AG08395 (cell line): ENCODE results near the gene TWSG1.
A peak's percentile ranks its signal among the peaks of the same experiment; 100 is the strongest.
"Not testable (repeated sequence)": the region's sequence is repeated elsewhere in the genome, so short reads cannot be mapped to it uniquely, and the experiment has no call there.

ENCODE experiments used
- DNase-seq: peaks from one replicate; pipeline ENCODE4 v3.0.0; 2012; ENCODE audit warnings: mixed read lengths, low spot score

The TWSG1 gene

DNA sequence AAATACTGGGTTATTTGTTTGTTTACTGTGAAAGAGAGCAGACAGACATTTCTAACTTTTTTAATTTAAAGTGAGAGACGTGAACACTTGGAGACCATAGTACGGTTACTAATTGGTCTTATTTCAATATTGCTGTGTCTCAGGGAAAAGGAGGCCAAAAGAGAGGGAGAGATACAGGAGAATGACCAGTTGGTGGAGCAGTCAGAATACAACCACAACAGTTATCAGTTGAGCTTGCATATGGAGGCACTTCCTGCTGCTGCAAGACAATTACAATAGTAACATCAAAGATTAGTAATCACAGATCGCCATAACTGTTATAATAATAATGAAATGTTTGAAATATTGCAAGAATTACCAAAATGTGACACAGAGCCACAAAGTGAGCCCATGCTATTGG is 58.2 kb downstream of the TWSG1 start:
- DNase-seq, result no peak

DNA sequence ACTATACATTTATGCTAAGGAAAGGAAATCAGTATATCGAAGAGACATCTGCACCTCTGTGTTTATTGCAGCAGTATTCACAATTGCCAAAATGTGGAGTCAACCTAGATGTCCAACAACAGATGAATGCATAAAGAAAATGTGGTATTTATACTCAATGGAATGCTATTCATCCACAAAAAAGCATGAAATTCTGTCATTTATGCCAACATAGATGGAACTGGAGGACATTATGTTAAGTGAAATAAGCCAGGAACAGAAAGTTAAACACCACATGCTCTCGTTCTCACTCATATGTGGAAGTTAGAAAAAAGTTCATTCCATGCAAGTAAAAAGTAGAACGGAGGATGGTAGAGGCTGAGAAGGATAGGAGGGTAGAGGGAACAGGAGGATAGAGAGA is 59.5 kb downstream of the TWSG1 start:
- no peak for DNase-seq

DNA sequence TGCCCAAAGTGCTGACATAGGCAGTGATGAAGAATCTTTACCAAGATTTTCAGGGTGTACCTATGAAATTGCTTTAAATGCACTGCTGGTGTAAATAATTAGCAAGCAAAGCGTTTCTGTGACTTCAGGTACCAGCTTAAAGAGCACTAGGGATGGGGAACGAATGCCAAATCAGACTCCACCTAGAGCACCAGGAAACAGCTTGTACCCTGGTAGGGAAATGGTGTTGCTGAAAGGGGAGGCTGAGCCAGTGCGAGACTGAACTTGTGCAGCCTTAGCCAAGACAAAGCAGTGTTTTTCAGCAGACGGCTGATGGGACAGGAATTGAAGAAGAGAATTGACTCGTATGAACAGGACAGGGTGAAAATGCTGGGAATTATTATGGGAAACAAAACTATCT is 65.6 kb downstream of the TWSG1 start:
- DNase-seq, result no peak

DNA sequence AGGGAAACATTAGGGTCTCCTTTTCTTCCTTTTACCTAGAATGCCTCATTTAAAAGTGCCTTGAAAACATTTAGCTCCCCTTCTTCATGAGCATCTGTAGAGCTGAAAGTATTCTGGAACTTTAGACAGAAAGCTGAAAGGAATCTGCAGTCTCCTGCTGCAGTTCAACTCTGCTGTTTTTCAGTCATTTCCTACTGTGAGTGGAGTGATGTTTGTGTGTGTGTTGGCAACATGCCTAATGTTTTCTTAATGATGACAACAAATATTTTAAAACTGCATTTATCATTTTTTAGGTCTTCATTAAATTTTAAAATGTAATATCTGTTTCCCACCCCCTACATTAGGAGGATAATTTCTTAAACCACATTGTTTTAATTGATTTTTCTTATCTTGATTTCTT is 66.6 kb downstream of the TWSG1 start:
- DNase-seq, result no peak

DNA sequence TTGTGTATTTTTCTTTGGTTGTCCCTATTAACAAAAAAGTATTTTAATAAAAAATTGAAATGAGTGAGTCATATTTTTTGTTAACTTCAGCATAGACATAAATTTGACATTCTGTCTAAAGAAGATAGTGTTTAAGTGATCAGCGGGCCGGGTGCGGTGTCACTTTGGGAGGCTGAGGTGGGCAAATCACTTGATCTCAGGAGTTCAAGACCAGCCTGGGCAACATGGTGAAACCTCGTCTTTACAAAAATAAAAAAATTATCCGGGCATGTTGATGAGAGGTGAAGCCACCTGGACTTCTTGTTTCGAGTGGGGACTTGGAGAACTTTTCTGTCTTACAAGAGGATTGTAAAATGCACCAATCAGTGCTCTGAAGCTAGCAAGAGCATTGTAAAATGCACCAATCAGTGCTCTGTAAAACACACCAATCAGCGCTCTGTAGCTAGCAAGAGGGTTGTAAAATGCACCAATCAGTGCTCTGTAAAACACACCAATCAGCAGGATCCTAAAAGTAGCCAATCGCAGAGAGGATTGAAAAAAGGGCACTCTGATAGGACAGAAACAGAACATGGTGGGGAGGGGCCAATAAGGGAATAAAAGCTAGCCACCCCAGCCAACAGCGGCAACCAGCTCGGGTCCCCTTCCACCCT is 67.9 kb downstream of the TWSG1 start:
- not testable (repeated sequence) for DNase-seq

DNA sequence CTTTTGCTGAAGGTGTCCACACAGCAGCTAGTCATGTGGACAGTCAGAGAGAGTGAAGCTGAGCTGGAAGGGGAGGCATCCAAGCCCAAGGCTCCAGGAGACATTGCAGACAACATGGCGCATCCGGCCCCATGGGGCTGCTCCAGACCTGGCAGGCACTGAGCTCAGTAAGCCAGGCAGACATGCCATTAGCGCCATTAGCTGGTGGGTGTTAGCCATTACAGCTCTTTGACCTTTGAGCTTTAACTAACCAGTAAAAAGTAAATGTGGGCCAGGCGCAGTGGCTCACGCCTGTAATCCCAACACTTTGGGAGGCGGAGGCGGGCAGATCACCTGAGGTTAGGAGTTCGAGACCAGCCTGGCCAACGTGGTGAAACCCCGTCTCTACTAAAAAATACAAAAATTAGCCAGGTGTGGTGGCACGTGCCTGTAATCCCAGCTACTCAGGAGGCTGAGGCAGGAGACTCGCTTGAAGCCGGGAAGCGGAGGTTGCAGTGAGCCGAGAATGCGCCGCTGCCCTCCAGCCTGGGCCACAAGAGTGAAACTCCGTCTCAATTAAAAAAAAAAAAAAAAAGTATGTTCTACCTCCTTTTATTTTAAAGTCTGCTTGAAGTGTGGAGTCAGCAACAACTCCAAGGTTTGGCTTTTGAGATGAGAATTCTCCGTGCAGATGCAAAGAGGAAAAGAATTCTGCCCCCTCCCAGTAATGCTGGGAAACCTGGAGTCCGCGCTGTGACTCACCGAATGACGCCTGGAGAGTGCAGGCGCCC is 69.4 kb downstream of the TWSG1 start:
- no peak for DNase-seq

DNA sequence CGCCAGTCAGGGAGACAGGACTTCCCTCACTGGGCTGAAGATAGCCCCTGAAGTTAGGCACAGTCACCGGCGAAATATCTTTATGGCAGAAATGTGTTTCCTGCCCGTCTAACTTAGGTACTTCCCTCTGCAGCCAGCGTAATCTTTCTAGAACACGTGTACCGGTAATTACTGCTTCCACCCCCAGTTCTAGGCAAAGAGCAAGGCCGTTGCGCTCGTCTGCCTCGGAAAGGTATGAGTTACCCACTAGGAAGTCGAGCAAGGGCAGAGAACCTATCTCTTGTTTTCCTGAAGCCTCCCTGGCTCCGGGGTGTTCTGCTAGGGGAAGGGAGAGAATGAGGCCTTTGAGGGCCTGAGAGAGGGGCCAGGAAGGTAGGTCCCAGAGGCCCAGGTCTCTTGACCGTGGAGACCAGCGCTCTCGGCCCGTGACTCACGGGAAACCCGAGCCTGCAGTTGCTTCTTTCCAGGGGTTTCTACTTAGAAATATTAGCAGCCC is 70.0 kb downstream of the TWSG1 start:
- no peak for DNase-seq

DNA sequence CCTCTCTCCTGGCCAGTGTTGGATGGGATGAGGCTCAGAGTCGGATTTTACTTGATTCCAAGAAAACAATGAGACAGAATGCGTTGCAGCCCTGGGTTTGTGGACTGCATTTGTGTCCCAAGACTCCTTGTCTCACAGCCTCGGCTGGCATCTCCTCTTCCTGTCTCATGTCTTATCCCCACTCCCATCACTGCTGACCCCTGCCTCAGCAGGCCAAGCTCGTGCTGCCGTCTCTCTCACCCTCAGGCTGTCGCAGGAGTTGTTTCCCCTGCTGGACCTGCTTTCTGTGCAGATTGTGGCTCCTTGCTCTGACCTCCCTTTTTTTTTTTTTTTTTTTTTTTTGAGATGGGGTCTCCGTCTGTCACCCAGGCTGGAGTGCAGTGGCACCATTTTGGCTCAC is 70.6 kb downstream of the TWSG1 start:
- DNase-seq, result no peak

DNA sequence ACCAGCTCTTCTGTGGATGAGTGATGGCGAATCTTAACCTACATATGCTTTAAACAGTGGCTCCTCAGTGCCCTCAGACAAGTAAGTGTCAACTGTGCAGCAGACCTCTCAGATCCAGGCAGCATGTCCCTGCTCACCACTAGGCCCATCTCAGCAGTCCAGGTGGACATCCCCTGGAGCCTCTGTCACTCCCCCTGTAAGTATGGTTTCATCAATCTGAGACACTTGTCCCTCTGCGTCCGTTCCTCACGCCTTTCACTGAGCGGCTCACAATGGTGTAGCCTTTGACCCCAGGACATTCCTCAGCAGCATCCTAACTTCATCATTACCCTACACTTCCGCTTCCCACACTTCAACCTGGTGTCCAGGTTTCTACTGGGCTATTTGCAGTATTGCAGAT is 71.4 kb downstream of the TWSG1 start:
- no peak for DNase-seq

DNA sequence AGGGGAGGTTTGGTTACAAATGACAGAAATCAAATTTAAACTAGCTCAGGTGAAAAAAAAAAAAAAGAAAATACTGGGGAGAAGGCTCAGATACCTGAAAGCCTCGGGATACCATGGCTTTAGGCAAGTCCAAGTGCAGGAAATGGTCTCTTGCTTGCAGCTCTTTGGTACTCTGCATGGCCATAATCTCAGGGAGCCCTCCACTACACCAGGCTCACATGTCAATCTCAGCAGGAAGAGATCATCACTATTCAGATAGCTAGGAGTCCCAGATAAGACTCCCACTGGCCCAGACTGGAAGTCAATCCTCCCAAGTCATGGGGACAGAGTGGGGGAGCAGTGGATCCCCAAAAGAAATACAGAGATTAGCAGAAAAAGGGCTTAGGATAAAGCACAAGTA is 75.9 kb downstream of the TWSG1 start:
- DNase-seq, result no peak

DNA sequence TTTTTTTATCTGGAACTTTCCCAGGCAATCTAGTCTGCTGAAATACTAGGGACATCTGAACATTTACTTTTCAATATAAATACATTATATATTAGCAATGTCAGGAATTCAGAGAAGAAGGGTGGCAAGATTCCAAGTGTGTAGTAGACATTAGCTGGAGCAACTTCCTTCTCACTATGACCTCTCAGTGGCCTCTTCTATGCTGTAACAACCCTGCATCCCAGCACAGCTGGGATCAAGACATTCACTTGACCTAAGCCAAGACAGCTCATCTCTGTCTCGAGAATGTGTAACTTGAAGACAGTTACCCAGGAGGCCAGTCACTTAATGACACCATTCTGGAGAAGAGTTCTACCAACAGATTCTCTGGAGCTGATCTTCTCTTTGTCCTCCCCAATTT is 79.0 kb downstream of the TWSG1 start:
- DNase-seq, result peak; percentile 69

DNA sequence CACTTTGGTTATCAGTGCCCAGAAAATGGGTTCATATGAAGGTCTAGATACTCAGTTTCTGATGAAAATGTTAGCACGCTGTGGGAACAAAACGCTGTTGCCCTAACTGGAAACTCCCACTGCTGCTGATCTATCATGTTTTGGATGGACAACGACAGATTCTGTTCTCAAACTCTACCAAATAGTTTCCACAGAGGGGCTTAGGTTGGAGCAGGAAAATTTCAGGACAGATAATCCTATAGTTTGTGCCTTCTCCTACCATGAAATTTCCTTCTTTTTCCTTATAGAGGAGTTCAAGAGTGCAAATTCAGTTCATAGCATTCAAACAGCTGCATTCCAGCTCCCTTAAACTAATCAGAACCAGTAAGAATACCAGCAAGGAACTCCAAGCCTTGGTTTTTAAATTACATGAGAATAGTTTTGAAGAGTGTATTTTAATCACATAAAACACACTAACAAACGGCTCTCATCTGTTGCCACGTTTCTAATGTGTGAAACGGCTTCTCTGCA is 82.0 kb downstream of the TWSG1 start:
- DNase-seq, result no peak

DNA sequence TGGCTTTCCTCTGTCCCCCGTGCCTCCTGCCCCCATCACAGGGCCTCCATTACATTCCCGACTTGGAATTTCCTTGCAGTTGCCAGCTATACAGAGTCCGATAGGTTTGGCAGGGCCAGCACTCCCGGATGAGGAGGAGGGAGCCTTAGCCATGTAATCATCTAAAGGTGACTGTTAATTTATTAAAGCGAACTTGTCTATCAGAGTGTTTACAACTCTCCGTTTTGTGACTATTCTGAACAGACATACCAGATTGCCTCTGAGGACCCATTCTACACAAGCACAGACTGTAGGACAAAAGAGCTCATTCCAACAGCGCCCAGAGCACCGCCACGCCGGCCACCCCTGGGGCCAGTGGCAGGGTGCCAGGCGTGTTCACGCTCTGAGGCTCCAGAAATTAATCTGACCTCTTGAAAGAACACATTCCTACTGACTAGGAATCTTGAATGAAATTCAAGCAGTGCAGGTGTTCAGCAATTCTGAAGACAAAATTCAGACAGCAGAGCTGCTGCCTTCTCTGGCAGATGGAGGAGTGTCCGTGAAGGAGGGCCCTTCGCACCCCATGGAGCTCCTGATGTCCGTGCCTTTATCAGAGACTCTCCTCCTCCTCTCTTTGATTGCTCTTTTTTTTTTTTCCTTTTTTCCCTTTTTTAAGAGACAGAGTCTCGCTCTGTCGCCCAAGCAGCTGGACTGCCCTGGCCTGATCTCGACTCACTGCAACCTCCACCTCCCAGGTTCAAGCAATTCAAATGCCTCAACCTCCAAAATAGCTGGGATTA is 82.7 kb downstream of the TWSG1 start:
- peak; percentile 74 for DNase-seq

DNA sequence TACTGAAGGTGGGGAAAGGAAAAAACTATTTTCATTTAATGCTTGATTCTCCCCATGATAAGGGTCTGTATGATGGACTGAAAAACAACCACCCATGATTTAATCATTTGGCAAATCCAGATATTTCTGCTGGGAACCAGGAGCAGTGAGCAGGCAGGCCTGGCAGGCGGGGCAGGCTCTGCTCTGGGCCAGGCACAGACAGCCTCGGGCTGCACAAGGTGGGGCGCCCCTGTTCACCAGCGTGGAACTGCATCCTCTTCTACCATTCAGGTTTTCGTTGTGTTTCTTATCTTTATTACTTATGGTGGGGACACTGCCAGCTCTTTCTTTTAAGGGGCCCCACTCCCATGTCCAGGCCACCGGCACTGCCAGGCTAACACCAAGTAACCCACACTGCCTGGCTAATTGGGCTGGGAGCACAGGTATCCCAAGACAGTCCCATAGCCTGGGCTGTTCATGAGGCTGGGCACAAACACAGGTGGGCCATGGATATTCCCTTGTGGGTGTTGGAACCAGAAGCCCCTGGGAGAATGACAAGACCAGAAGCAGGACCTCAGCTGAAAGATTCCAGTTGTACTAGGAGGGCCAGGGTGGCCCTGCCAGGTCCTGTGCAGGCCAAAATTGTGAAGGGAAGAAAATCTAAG is 83.6 kb downstream of the TWSG1 start:
- DNase-seq, result no peak

DNA sequence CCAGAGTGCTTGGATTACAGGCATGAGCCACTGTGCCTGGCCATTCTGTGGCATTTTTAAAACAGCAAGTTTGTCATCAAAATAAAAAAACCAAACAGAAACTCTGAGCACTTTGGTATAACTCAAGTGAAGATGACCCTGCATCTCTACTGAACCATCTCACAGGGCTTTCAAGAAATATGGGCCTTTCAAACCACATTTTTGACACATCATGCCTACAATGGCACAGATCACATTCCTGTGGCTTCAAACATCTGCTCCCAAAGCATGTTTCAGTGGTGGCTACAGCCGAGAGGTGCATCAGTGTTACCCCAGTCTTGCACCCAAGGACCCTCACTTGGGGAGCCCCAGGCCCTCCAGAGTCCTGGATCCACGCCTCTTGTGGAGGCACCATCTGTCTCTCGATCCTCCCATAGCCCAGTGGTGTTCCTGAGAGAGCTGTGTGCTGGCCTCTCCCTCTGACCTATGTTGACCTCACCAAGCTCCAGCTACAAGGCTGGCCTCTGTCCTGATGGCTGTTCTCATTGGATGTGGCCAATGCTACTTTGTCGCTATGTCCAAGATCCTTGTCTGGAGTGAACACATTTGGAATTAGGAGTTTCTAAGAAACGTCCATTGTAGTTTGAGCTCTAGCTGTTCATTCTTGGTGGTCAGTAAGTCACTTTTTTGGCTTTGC is 85.5 kb downstream of the TWSG1 start:
- peak; percentile 72 for DNase-seq

DNA sequence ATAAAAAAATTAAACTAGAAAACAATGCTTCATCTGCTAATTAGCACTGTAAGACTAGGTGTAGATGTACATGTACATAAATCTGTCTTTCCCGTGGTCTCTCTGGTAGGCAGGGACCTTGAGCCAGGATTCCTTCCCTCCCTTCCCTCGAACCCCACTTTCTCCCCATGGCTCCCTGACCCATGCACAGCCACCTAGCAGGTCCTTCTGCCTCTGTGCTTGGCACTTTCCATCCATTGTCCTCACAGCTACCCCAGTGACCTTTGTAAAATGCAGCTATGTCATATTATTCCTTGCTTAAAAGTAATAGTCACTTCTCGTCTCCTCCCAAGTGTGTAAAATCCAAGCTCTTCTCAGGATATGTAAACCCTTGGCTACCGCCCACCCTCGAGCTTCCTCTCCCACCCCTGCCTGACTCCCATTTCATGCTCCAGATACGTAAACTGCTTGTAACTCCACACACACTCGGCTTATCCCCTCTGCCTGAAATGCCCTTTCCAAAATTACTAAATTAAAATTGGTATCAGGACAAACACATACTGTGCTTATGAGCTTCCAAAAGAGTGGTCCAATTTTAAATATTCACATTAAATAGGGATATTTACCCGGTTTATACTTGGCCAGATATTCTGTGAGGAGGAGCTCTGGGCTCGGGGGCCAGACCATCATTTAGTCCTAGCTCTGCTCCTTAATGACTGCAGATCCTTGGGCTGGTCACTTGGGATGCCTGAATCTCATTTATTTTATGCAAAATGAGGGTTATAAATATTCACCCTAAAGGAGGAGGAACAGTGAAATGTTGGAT is 86.7 kb downstream of the TWSG1 start:
- DNase-seq, result no peak

DNA sequence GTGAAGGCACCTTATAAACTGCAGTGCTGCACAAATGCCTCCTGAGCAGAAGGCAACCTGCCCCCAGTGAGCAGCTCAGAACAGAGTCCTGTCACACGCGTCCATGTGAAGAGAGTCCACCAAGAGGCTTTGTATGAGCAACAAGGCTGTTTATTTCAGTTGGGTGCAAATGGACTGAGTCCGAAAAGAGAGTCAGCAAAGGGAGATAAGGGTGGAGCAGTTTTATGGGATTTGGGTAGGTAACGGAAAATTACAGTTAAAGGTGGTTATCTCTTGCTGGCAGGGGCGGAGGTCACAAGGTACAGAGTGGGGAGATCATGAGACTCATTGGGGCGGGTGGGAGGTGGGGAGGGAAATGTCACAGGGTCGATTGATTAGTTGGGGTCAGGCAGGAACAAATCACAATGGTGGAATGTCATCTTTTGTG is 87.3 kb downstream of the TWSG1 start:
- DNase-seq, result no peak

DNA sequence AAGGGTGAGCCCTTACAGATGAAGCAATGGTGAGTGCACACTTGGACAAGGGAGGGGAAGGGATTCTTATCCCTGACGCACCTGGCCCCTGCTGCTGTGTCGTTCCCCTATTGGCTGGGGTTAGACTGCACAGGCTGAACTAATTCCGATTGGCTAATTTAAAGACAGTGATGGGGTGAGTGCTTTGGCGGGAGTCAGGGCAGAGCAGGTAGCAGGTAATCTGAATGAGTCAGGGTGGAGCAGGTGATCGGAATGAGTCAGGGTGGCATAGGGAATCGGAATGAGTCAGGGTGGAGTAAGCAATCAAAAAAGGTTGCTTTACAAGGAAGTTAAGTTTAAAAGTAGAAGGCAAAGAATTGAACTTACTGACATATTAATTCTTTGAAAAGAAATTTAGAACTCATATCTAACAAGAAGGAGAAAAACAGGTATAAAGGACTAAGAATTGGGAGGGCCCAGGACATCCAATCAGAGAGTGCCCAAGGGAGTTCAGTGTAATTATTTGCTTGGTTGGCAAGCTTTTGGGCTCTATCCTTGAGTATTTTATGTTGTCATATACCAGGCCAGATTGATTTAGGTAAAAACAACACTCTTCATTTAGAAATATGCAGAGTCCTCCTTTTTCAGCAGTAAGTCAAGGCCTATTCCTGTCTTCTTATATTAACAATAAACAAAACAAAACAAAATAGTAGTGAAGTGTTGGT is 88.4 kb downstream of the TWSG1 start:
- no peak for DNase-seq

DNA sequence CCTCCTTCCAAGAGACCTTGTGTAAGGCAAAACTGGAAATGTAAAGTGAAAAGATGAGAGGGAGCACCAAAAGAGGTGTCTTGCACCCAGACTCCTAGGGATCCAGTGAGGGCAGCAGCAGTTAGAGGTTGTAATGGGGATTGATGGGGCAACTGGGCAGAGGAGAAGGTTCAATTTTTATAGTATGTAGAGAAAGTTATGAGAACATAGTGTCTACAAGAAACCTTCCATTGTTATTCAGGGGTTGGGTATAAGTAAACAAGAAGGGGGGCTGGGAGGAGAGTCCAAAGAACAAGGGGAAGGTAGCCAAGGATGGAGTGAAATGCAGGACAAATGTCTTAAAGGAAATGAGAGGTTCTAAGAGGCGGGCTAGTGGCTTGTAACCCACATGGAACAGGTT is 89.1 kb downstream of the TWSG1 start:
- not testable (repeated sequence) for DNase-seq

DNA sequence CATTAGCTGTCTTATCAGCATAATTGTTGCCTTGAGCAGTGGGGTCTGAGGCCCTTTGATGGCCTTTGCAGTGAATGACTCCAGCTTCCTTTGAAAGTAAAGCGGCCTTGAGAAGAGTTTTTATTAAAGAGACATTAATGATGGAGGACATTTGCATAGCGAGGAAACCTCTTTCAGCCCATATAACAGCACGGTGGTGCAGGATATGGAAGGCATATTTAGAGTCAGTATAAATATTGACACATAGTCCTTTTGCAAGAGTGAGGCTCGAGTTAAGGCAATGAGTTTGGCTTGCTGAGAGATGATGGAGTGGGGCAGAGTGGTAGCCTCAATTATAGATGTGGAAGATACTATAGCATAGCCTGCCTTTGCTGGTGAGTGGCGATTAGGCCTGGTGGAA is 89.7 kb downstream of the TWSG1 start:
- not testable (repeated sequence) for DNase-seq
